Gastrocnemius medialis (tissue), 4 donors: ENCODE measurements around the gene PLEKHA1. TPM values are rescaled to one million over a fixed set of nuclear protein-coding genes. Genes with fewer than 3 reads are reported as not detected.

Source experiments
- ATAC-seq, 2 donors: fragments of 150-250 bp; one replicate each; pipeline ENCODE4 v1.9.1; 2016
- DNase-seq, 2 donors: peaks; one replicate each; pipeline ENCODE4 v3.0.0-alpha.2; 2019
- H3K27ac ChIP-seq, 4 donors: fragments of 200-600 bp; sonication (generic); 1 replicate in 1 of 4; 2 replicates in 3 of 4; pipeline ENCODE4 v1.5.1; 2016 to 2018; ENCODE audit warnings: mild to moderate bottlenecking in 2 of 4, moderate library complexity in 1 of 4
- H3K27me3 ChIP-seq, 3 donors: fragments of 200-600 bp; sonication (generic) in 2 of 3; 1 replicate in 1 of 3; 2 replicates in 2 of 3; pipeline versions ENCODE4 v1.5.1 to v1.6.0; 2016 to 2019; ENCODE audit warnings: mild to moderate bottlenecking in 1 of 3, moderate library complexity in 1 of 3
- H3K36me3 ChIP-seq, 2 donors: fragments of 200-600 bp; sonication (generic) in 1 of 2; one replicate each; pipeline ENCODE4 v1.5.1; 2017 to 2018
- H3K4me1 ChIP-seq, 2 donors: fragments of 200-600 bp; sonication (generic) in 1 of 2; one replicate each; pipeline ENCODE4 v1.5.1; 2016 to 2017; ENCODE audit warnings: mild to moderate bottlenecking in 2 of 2
- H3K4me3 ChIP-seq, 4 donors: fragments of 200-600 bp; sonication (generic) in 3 of 4; 1 replicate in 1 of 4; 2 replicates in 3 of 4; pipeline ENCODE4 v1.5.1; 2016 to 2019; ENCODE audit warnings: mild to moderate bottlenecking in 2 of 4
- H3K9me3 ChIP-seq, 3 donors: fragments of 200-600 bp; sonication (generic) in 2 of 3; 1 replicate in 1 of 3; 2 replicates in 2 of 3; pipeline ENCODE4 v1.5.1; 2016 to 2019
- CTCF ChIP-seq, 5 experiments: fragments of 450-650 bp in 3 of 5; fragments of 200-600 bp in 2 of 5; sonication (generic) in 2 of 5; IDR thresholded peaks in 4 of 5; conservative IDR thresholded peaks in 1 of 5; 1 replicate in 4 of 5; 2 replicates in 1 of 5; pipeline ENCODE4 v1.5.1; 2016 to 2019; ENCODE audit warnings: antibody characterized with exemption in 5 of 5, mild to moderate bottlenecking in 3 of 5, moderate library complexity in 3 of 5
- POLR2A ChIP-seq, 2 donors: fragments of 450-650 bp; IDR thresholded peaks; one replicate each; pipeline ENCODE4 v1.6.1; 2017; ENCODE audit warnings: antibody characterized with exemption in 2 of 2, mild to moderate bottlenecking in 2 of 2, moderate library complexity in 2 of 2
- in situ Hi-C, 4 donors: fragments of 200-750 bp; cut with MboI; loops; one replicate each; pipeline versions ENCODE4 v1.15.0 to v1.8.0; 2017; ENCODE audit warnings: low sequenced_read_pairs in 4 of 4
- intact Hi-C: fragments of 100-400 bp; cut with DNase I; formaldehyde crosslinking; loops from one replicate; pipeline ENCODE4 v1.15.1; 2023; ENCODE audit warnings: low total_unique reads
- total RNA-seq, 4 donors: library from RNA; depleted of rRNA; stranded (reverse); fragments of >200 nt; gene quantifications; one replicate each; pipeline versions ENCODE4 v1.1.0 to v1.2.3, GENCODE V29; 2016

PLEKHA1 gene
- total RNA-seq, 4 donors from 2014 or later = 33.7 to 54.0 (median 37.8) TPM

- Histone ChIP-seq H3K9me3 (no peaks in the 10 kb centered on the region), H3K4me3 (no peak overlapping the region), H3K27me3 (no peaks in the 10 kb centered on the region), H3K4me1 (no peaks in the 10 kb centered on the region), H3K36me3 (no peaks in the 10 kb centered on the region), H3K27ac (no peak overlapping the region)
- no peak for TF ChIP-seq POLR2A (IDR thresholded peaks at IDR 0.05)
- TF ChIP-seq CTCF (IDR thresholded peaks at IDR 0.05 in 4 of 5, conservative IDR thresholded peaks at IDR 0.05 in 1 of 5) = no peak
- intact Hi-C loops (no loop called here), in situ Hi-C loops (no loop called here)
- DNase-seq = no peak
- ATAC-seq = no peak
These were observed 42.7 kb upstream of the PLEKHA1 start for GRCh38 chr10:122331615-122332446.

GRCh38 chr10:122333037-122333436, 41.5 kb upstream of the PLEKHA1 start:
- H3K9me3 ChIP-seq = no peaks in the 10 kb centered on the region
- no peaks in the 10 kb centered on the region for H3K36me3 ChIP-seq
- no peaks in the 10 kb centered on the region for H3K4me1 ChIP-seq
- ATAC-seq = no peak
- no peak overlapping the region for H3K4me3 ChIP-seq
- no peak overlapping the region for H3K27ac ChIP-seq
- intact Hi-C loops = no loop called here
- TF ChIP-seq CTCF (IDR thresholded peaks at IDR 0.05 in 4 of 5, conservative IDR thresholded peaks at IDR 0.05 in 1 of 5) (no peak), POLR2A (IDR thresholded peaks at IDR 0.05) (no peak)
- in situ Hi-C loops = no loop called here
- no peak for DNase-seq
- no peaks in the 10 kb centered on the region for H3K27me3 ChIP-seq

- ATAC-seq (no peak), DNase-seq (no peak)
- Histone ChIP-seq H3K27me3 (no peaks in the 10 kb centered on the region), H3K9me3 (no peaks in the 10 kb centered on the region), H3K27ac (no peak overlapping the region), H3K4me3 (no peak overlapping the region), H3K4me1 (peaks cover 0 to 6% of the 10 kb centered on the region in 2 donors), H3K36me3 (no peaks in the 10 kb centered on the region)
- intact Hi-C loops (no loop called here), in situ Hi-C loops (no loop called here)
- no peak for TF ChIP-seq CTCF (IDR thresholded peaks at IDR 0.05 in 4 of 5, conservative IDR thresholded peaks at IDR 0.05 in 1 of 5)
- no peak for TF ChIP-seq POLR2A (IDR thresholded peaks at IDR 0.05)
These were observed 38.2 kb upstream of the PLEKHA1 start for GRCh38 chr10:122336332-122336731.

- Histone ChIP-seq H3K9me3 (no peaks in the 10 kb centered on the region), H3K4me3 (no peak overlapping the region), H3K27me3 (no peaks in the 10 kb centered on the region), H3K4me1 (peaks cover 0 to 8% of the 10 kb centered on the region in 2 donors), H3K27ac (no peak overlapping the region), H3K36me3 (no peaks in the 10 kb centered on the region)
- DNase-seq = no peak
- ATAC-seq = no peak
- in situ Hi-C loops = no loop called here
- intact Hi-C loops = no loop called here
- TF ChIP-seq CTCF (IDR thresholded peaks at IDR 0.05 in 4 of 5, conservative IDR thresholded peaks at IDR 0.05 in 1 of 5) = no peak
- TF ChIP-seq POLR2A (IDR thresholded peaks at IDR 0.05) = no peak
These were observed 37.5 kb upstream of the PLEKHA1 start for GRCh38 chr10:122336961-122337360.
